Colonic mucosa (tissue), 4 donors: ENCODE measurements around the gene MMP7. TPM values are rescaled to one million over a fixed set of nuclear protein-coding genes. Genes with fewer than 3 reads are reported as not detected.

Source experiments
- DNase-seq: peaks from one replicate; pipeline ENCODE4 v3.0.0-alpha.2; 2020
- H3K27ac ChIP-seq: fragments of 200-600 bp; one replicate; pipeline ENCODE4 v1.8.0; 2021
- H3K27me3 ChIP-seq: fragments of 200-600 bp; one replicate; pipeline ENCODE4 v1.8.0; 2021
- H3K36me3 ChIP-seq: fragments of 200-600 bp; one replicate; pipeline ENCODE4 v1.8.0; 2021
- H3K4me1 ChIP-seq: fragments of 200-600 bp; one replicate; pipeline ENCODE4 v1.8.0; 2021; ENCODE audit warnings: mild to moderate bottlenecking
- H3K4me3 ChIP-seq: fragments of 200-600 bp; one replicate; pipeline ENCODE4 v1.8.0; 2021
- H3K9ac ChIP-seq, 2 donors: one replicate each; pipeline ENCODE4 v1.7.0; 2013; ENCODE audit warnings: control low read depth in 2 of 2, low read depth in 2 of 2, low read length in 2 of 2
- H3K9me3 ChIP-seq: fragments of 200-600 bp; one replicate; pipeline ENCODE4 v1.8.0; 2021
- intact Hi-C: fragments of 100-400 bp; cut with DNase I; formaldehyde crosslinking; loops from one replicate; pipeline ENCODE4 v1.14.1; 2022
- total RNA-seq, 2 donors: library from RNA; stranded (reverse); fragmentation: NEBNext Ultra II Directional in 1 of 2; extraction: Animal tissue kit (Norgen Biotek cat#: 25700) in 1 of 2; gene quantifications; one replicate each; pipeline ENCODE4 v1.2.1, GENCODE V29; 2021
- TF ChIP-seq, protein P1 (sequence below): fragments of 200-600 bp; IDR thresholded peaks from one replicate; pipeline ENCODE4 v1.8.0; 2022; ENCODE audit warnings: antibody characterized with exemption, mild to moderate bottlenecking
- donor health status: healthy.
- donor health status: DM: no; HTN: no; CAD: no.
- donor health status: DM: no; HTN: no; CAD: no.

Gene MMP7
- total RNA-seq, 2 donors from 2014 or later, result 0.29 to 1.4 TPM

DNA sequence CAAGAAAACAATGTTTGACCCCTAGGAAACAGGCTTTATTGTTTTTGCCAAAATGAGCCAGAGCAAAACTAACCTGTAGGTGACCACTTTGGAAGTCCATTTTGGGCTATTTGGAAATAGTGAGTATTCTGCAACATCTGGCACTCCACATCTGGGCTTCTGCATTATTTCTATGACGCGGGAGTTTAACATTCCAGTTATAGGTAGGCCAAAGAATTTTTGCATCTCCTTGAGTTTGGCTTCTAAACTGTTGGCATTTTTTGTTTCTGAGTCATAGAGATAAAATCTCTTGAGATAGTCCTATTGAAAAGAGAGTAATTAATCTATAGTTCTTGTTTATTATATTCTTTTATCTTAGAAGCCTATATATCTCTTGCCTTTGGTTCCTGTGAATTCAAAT lies 2.9 kb downstream of the MMP7 start:
- TF ChIP-seq, protein P1, sequence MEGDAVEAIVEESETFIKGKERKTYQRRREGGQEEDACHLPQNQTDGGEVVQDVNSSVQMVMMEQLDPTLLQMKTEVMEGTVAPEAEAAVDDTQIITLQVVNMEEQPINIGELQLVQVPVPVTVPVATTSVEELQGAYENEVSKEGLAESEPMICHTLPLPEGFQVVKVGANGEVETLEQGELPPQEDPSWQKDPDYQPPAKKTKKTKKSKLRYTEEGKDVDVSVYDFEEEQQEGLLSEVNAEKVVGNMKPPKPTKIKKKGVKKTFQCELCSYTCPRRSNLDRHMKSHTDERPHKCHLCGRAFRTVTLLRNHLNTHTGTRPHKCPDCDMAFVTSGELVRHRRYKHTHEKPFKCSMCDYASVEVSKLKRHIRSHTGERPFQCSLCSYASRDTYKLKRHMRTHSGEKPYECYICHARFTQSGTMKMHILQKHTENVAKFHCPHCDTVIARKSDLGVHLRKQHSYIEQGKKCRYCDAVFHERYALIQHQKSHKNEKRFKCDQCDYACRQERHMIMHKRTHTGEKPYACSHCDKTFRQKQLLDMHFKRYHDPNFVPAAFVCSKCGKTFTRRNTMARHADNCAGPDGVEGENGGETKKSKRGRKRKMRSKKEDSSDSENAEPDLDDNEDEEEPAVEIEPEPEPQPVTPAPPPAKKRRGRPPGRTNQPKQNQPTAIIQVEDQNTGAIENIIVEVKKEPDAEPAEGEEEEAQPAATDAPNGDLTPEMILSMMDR, result no peak
- intact Hi-C loops, result no loop called here

DNA sequence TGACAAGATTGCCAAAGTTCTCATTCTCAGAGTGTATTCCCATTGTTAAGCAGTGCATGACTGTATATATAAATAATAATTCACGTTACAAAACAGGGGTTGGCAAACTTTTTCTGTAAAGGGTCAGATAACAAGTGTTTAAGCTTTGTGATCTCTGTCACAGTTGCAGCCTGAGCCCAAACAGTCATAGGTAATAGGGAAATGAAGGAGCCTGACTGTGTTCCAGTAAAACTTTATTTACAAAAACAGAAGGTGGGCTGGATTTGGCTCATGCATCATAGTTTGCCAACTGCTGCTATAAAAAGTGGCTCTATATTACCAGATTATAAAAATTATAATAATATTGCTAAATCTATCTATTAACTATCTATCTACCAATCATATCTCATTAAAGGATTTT lies 3.5 kb downstream of the MMP7 start:
- H3K4me1 ChIP-seq, result no peaks in the 10 kb centered on the region
- H3K27me3 ChIP-seq, result no peaks in the 10 kb centered on the region
- intact Hi-C loops, result no loop called here
- TF ChIP-seq, protein P1, result no peak
- no peaks in the 10 kb centered on the region for H3K9me3 ChIP-seq
- no peak overlapping the region for H3K27ac ChIP-seq
- H3K9ac ChIP-seq, result no peak overlapping the region
- DNase-seq, result no peak
- H3K4me3 ChIP-seq, result no peak overlapping the region
- H3K36me3 ChIP-seq, result no peaks in the 10 kb centered on the region

More for the DNA sequence above, 2.9 kb downstream of the MMP7 start:
- H3K9ac ChIP-seq, result no peak overlapping the region
- DNase-seq, result no peak
- H3K4me3 ChIP-seq, result no peak overlapping the region
- H3K4me1 ChIP-seq, result no peaks in the 10 kb centered on the region
- no peaks in the 10 kb centered on the region for H3K27me3 ChIP-seq
- H3K27ac ChIP-seq, result no peak overlapping the region
- H3K36me3 ChIP-seq, result no peaks in the 10 kb centered on the region
- no peaks in the 10 kb centered on the region for H3K9me3 ChIP-seq

DNA sequence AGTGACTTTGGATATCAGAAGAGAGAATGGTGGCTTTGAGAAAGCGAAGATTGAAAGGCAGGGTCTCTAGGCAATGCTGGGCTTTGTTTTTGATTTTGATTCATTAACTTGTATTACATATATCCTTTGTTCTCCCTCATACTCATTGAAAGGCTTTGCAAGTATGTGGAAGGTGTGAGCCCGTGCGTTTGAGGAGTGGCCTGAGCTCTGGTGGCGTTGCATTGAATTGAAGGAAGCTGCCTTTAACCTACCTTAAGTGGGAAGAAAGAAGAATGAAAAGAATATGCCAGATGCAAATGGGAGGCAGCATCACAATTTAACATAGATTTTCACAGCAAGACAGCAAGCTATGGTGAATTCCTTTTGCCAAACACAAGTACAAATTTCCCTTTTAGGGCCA lies 6.7 kb downstream of the MMP7 start:
- Histone ChIP-seq H3K4me3 (no peak overlapping the region), H3K27me3 (no peaks in the 10 kb centered on the region), H3K9me3 (no peaks in the 10 kb centered on the region), H3K4me1 (no peaks in the 10 kb centered on the region), H3K36me3 (no peaks in the 10 kb centered on the region), H3K9ac (no peak overlapping the region), H3K27ac (no peak overlapping the region)
- TF ChIP-seq, protein P1, result no peak
- intact Hi-C loops, result no loop called here
- DNase-seq, result no peak

DNA sequence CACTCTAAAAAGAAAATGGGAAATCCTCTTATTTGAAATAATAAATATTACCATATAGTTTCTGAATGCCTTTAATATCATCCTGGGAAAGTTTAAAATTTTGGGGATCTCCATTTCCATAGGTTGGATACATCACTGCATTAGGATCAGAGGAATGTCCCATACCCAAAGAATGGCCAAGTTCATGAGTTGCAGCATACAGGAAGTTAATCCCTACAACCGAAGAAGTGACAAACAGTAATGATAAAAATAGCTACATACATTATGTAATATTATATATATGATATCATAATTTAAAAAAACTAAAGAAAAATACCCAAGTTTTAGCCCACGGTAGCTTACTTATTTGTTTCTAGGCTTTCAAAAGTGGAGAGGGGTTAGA lies 7.4 kb downstream of the MMP7 start:
- H3K27ac ChIP-seq, result no peak overlapping the region
- no peak overlapping the region for H3K4me3 ChIP-seq
- no peaks in the 10 kb centered on the region for H3K9me3 ChIP-seq
- DNase-seq, result no peak
- no peaks in the 10 kb centered on the region for H3K4me1 ChIP-seq
- intact Hi-C loops, result no loop called here
- TF ChIP-seq, protein P1, result no peak
- no peak overlapping the region for H3K9ac ChIP-seq
- H3K27me3 ChIP-seq, result no peaks in the 10 kb centered on the region
- no peaks in the 10 kb centered on the region for H3K36me3 ChIP-seq

DNA sequence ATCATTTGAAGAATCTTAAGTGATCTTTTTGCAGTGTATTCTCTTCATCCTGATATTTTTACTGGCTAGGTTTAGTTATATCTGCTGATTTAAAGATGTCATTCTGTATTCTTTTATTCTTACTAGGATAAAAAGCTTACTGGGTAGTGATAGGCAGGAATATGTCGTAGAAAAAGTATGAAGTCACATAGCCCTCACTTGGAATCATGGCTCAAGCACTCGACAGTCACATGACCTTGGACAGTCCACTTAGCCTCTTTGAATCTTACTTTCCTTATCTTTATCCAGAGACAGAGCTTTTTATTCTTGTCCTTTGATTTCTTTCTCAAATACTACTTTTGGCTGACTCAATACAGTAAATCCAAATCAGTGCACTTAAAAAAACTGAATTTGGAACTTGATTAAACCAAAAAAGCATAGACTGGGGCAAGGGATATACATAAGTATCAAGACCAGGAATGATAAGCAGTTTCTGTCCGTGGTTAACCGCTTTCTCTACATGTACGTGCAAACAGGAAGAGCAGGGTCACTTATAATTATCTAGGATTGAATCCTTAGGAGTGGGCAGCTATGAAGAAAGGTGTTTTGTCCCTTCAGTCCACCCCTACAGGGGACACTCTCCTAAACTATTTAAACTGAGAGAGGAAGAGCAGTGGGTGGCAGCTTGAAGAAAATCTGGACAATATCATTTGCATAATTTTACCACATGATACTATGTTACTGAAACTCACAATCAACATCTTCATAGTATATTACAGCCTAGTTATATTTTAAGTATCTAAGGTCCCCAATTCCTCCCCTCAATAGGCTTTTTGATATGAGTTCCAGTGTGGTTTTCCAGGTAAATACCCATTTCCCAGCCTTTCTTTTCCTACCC lies 8.0 kb downstream of the MMP7 start:
- Histone ChIP-seq H3K9me3 (no peaks in the 10 kb centered on the region), H3K27me3 (no peaks in the 10 kb centered on the region), H3K4me3 (no peak overlapping the region), H3K4me1 (no peaks in the 10 kb centered on the region), H3K27ac (no peak overlapping the region), H3K36me3 (no peaks in the 10 kb centered on the region), H3K9ac (no peak overlapping the region)
- intact Hi-C loops, result no loop called here
- no peak for DNase-seq
- TF ChIP-seq, protein P1, result no peak
